Activated CD4-positive, alpha-beta T cell treated with anti-CD3 and anti-CD28 coated beads for 4 hours (primary cell): ENCODE results near the gene NOS3.

Experiments
- DNase-seq, 2 donors: peaks; one replicate each; pipeline ENCODE4 v3.0.0-alpha.2; 2020

Gene NOS3

GRCh38 chr7:150980663-150981062, 10.2 kb upstream of the NOS3 start:
- no peak for DNase-seq

- DNase-seq: no peak
Measured at GRCh38 chr7:150981644-150982043, 9.2 kb upstream of the NOS3 start.

- no peak for DNase-seq
Measured at GRCh38 chr7:150982351-150982750, 8.5 kb upstream of the NOS3 start.

- DNase-seq: peak in 1 of 2 donors; percentile 35
Measured at GRCh38 chr7:150983893-150984368, 6.9 kb upstream of the NOS3 start.

- DNase-seq: peak; percentile 45 to 61
Measured at GRCh38 chr7:150986099-150986512, 4.7 kb upstream of the NOS3 start.

- DNase-seq: no peak
Measured at GRCh38 chr7:150986556-150986955, 4.3 kb upstream of the NOS3 start.

GRCh38 chr7:150988230-150989226, 2.3 kb upstream of the NOS3 start:
- peak; percentile 55 to 73 for DNase-seq

GRCh38 chr7:150989456-150989855, 1.4 kb upstream of the NOS3 start:
- no peak for DNase-seq

- no peak for DNase-seq
Measured at GRCh38 chr7:150992051-150992640, 1.3 kb downstream of the NOS3 start.

GRCh38 chr7:150992833-150993302, 2.1 kb downstream of the NOS3 start:
- no peak for DNase-seq

GRCh38 chr7:150993511-150993910, 2.7 kb downstream of the NOS3 start:
- no peak for DNase-seq

GRCh38 chr7:150994141-150994837, 3.5 kb downstream of the NOS3 start:
- DNase-seq: no peak

- DNase-seq: no peak
Measured at GRCh38 chr7:150994838-150995510, 4.2 kb downstream of the NOS3 start.

- no peak for DNase-seq
Measured at GRCh38 chr7:150996376-150997074, 5.7 kb downstream of the NOS3 start.

GRCh38 chr7:150997075-150997511, 6.3 kb downstream of the NOS3 start:
- no peak for DNase-seq

GRCh38 chr7:150997817-150998216, 7.0 kb downstream of the NOS3 start:
- no peak for DNase-seq

GRCh38 chr7:150998341-150998740, 7.5 kb downstream of the NOS3 start:
- no peak for DNase-seq

- DNase-seq: no peak
Measured at GRCh38 chr7:150999001-150999400, 8.2 kb downstream of the NOS3 start.

- no peak for DNase-seq
Measured at GRCh38 chr7:150999497-151000230, 8.8 kb downstream of the NOS3 start.

GRCh38 chr7:151000897-151001495, 10.2 kb downstream of the NOS3 start:
- DNase-seq: no peak

- no peak for DNase-seq
Measured at GRCh38 chr7:151001546-151001945, 10.7 kb downstream of the NOS3 start.
